PC-3 (cell line): Measurements from ENCODE around the gene NBAS. TPM values are rescaled to one million over a fixed set of nuclear protein-coding genes. Genes with fewer than 3 reads are reported as not detected.

Experiments used
- ATAC-seq: fragments of 200-7000 bp; cut with Tn5 transposase; 2 replicates; pipeline ENCODE4 v1.9.1; 2020; ENCODE audit warnings: mild to moderate bottlenecking, moderate library complexity
- BruUV-seq: library from RNA; stranded (reverse); fragments of 400-500 nt; replicated peaks from 2 replicates; lab custom pipeline; 2021; lab: Mats Ljungman, UMichigan
- CTCF ChIA-PET: fragments of 300-600 bp; sonication (Branson Sonifier 250); formaldehyde crosslinking; loops from one replicate; lab custom pipeline; 2022; ENCODE audit warnings: antibody characterized with exemption; lab: Charles Lee
- POLR2A ChIA-PET: fragments of 300-600 bp; sonication (Branson Sonifier 250); formaldehyde crosslinking; loops from one replicate; lab custom pipeline; 2022; ENCODE audit warnings: antibody characterized with exemption; ENCODE audit not compliant: unreplicated experiment; lab: Charles Lee
- DNase-seq: peaks from one replicate; pipeline ENCODE4 v3.0.0-alpha.2; 2015
- H2AFZ ChIP-seq: fragments of 300-600 bp; sonication (generic); 2 replicates; pipeline ENCODE4 v1.6.0; 2016; ENCODE audit warnings: antibody characterized with exemption, low read length
- H3F3A ChIP-seq: fragments of 300-600 bp; sonication (generic); one replicate; pipeline ENCODE4 v1.6.0; 2017; ENCODE audit warnings: antibody characterized with exemption, low read length, control low read depth, mild to moderate bottlenecking; ENCODE audit not compliant: unreplicated experiment
- H3K27ac ChIP-seq: fragments of 300-600 bp; sonication (generic); 2 replicates; pipeline ENCODE4 v1.5.1; 2016; ENCODE audit warnings: mild to moderate bottlenecking, low read length
- H3K27me3 ChIP-seq: fragments of 300-600 bp; sonication (generic); 2 replicates; pipeline ENCODE4 v1.6.1; 2016; ENCODE audit warnings: low read length, mixed read lengths
- H3K36me3 ChIP-seq: fragments of 300-600 bp; sonication (generic); 2 replicates; pipeline ENCODE4 v1.6.1; 2016; ENCODE audit warnings: low read depth, mixed run types, low read length, mixed read lengths
- H3K4me1 ChIP-seq: fragments of 300-600 bp; sonication (generic); 2 replicates; pipeline ENCODE4 v1.5.1; 2016; ENCODE audit warnings: low read length; ENCODE audit not compliant: insufficient read depth
- H3K4me2 ChIP-seq: fragments of 300-600 bp; sonication (generic); 2 replicates; pipeline ENCODE4 v1.6.0; 2016; ENCODE audit warnings: low read length
- H3K4me3 ChIP-seq: fragments of 300-600 bp; sonication (generic); 2 replicates; pipeline ENCODE4 v1.5.1; 2016; ENCODE audit warnings: mild to moderate bottlenecking, low read length, mixed read lengths
- H3K79me2 ChIP-seq: fragments of 300-600 bp; sonication (generic); 2 replicates; pipeline ENCODE4 v1.6.1; 2017; ENCODE audit warnings: low read length, mixed read lengths
- H3K9ac ChIP-seq: fragments of 300-600 bp; sonication (generic); 2 replicates; pipeline ENCODE4 v1.6.0; 2016; ENCODE audit warnings: mild to moderate bottlenecking, low read length
- H3K9me2 ChIP-seq: fragments of 300-600 bp; sonication (generic); replicated peaks from 2 replicates; pipeline ENCODE4 v1.6.1; 2016; ENCODE audit warnings: mixed run types, low read length, mixed read lengths
- H3K9me3 ChIP-seq: fragments of 300-600 bp; sonication (generic); 2 replicates; pipeline ENCODE4 v1.6.1; 2016; ENCODE audit warnings: low read length, mixed read lengths
- H4K20me1 ChIP-seq: fragments of 300-600 bp; sonication (generic); 2 replicates; pipeline ENCODE4 v1.6.1; 2016; ENCODE audit warnings: low read length, mixed read lengths
- EZH2 ChIP-seq: fragments of 300-600 bp; sonication (generic); IDR thresholded peaks from one replicate; pipeline ENCODE4 v1.6.1; 2017; ENCODE audit warnings: antibody characterized with exemption, mild to moderate bottlenecking, low read length; ENCODE audit not compliant: unreplicated experiment
- EZH2phosphoT487 ChIP-seq: fragments of 300-600 bp; sonication (generic); IDR thresholded peaks from 2 replicates; pipeline ENCODE4 v1.6.1; 2018; ENCODE audit warnings: mild to moderate bottlenecking, antibody characterized with exemption, low read length, borderline replicate concordance
- intact Hi-C: fragments of 100-400 bp; cut with micrococcal nuclease; formaldehyde crosslinking; loops from 2 replicates; pipeline ENCODE4 v1.9.0; 2023
- total RNA-seq: library from RNA; depleted of rRNA; stranded (reverse); fragments of >200 nt; gene quantifications from 2 replicates; pipeline ENCODE4 v1.2.3, GENCODE V29; 2014
- TF ChIP-seq, protein P1 (sequence below): fragments of 300-600 bp; sonication (generic); conservative IDR thresholded peaks from 2 replicates; pipeline ENCODE4 v1.5.1; 2017; ENCODE audit warnings: antibody characterized with exemption, low read depth, mild to moderate bottlenecking, low read length

Gene NBAS
- total RNA-seq, 1 experiment from 2014 or later, result 37.2 TPM

DNA sequence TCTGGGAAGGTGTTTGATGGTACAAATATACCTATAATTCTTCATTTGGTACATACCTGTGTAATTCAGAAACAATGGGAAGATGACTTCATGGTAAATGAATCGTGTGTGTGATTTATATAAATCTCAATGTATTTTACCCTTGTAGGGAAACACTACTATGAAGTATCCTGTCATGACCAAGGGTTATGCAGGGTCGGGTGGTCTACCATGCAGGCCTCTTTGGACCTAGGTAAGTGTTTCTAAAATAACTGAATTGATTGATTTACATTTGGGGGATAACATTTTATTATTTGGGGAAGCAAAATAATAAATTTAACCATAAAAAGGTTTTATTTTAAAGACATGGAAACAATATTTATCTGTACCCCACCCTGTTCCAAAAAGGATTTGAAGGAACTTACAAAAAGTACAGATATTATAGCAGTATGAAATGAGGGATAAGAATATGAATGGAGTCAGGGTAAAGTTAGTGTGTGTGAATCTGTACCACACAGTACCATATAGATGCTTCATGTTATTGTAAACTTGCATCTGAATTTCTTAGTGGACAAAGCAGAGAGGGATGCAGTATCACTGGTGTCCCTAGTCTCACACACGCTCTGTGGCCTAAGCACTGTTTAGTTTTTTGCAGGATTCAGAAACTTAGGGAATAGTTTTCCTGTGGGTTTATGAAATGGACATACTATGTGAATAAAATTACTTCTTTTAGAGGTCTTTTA lies 42.1 kb upstream of the NBAS start:
- Histone ChIP-seq H3K4me1 (no peaks in the 10 kb centered on the region), H3K79me2 (no peaks in the 10 kb centered on the region), H2AFZ (no peak overlapping the region), H3K4me2 (no peak overlapping the region), H3K27me3 (no peaks in the 10 kb centered on the region), H3K4me3 (no peak overlapping the region), H3K27ac (no peak overlapping the region), H4K20me1 (no peaks in the 10 kb centered on the region), H3K9ac (no peak overlapping the region), H3K9me3 (no peaks in the 10 kb centered on the region), H3F3A (no peaks in the 10 kb centered on the region), H3K36me3 (peaks cover 88% of the 10 kb centered on the region), H3K9me2 (no peaks in the 10 kb centered on the region)
- no peak for ATAC-seq
- intact Hi-C loops, result no loop called here
- TF ChIP-seq, protein P1, sequence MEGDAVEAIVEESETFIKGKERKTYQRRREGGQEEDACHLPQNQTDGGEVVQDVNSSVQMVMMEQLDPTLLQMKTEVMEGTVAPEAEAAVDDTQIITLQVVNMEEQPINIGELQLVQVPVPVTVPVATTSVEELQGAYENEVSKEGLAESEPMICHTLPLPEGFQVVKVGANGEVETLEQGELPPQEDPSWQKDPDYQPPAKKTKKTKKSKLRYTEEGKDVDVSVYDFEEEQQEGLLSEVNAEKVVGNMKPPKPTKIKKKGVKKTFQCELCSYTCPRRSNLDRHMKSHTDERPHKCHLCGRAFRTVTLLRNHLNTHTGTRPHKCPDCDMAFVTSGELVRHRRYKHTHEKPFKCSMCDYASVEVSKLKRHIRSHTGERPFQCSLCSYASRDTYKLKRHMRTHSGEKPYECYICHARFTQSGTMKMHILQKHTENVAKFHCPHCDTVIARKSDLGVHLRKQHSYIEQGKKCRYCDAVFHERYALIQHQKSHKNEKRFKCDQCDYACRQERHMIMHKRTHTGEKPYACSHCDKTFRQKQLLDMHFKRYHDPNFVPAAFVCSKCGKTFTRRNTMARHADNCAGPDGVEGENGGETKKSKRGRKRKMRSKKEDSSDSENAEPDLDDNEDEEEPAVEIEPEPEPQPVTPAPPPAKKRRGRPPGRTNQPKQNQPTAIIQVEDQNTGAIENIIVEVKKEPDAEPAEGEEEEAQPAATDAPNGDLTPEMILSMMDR, result no peak
- TF ChIP-seq EZH2phosphoT487 (no peak), EZH2 (no peak)
- ChIA-PET CTCF (no interaction called here), POLR2A (no interaction called here)
- no TSS peak for BruUV-seq
- no peak for DNase-seq

DNA sequence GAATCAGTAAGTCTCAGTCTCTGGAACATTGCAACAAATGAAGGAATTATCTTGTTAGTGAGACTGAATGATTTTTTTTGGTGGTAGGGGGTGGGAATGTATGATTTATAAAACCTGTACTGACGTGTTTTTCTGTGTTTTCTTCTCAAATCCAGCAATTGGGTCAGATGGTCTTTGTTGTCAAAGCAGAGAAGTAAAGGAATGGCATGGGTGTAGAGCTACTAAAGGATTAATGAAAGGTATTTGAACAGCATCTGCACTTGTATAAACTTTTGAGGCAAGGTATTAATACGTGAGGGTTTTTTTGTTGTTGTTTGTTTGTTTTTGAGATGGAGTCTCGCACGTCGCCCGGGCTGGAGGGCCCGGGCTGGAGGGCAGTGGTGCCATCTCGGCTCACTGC lies 41.3 kb upstream of the NBAS start:
- Histone ChIP-seq H3K79me2 (no peaks in the 10 kb centered on the region), H3K4me3 (no peak overlapping the region), H3K9ac (no peak overlapping the region), H3K27me3 (no peaks in the 10 kb centered on the region), H3K27ac (no peak overlapping the region), H3K9me3 (no peaks in the 10 kb centered on the region), H2AFZ (no peak overlapping the region), H3K4me2 (no peak overlapping the region), H3K4me1 (no peaks in the 10 kb centered on the region), H3K9me2 (no peaks in the 10 kb centered on the region), H4K20me1 (no peaks in the 10 kb centered on the region), H3F3A (no peaks in the 10 kb centered on the region), H3K36me3 (peaks cover 87% of the 10 kb centered on the region)
- no peak for ATAC-seq
- ChIA-PET CTCF (no interaction called here), POLR2A (no interaction called here)
- BruUV-seq, result no TSS peak
- DNase-seq, result no peak
- intact Hi-C loops, result no loop called here
- TF ChIP-seq EZH2, result no peak
- no peak for TF ChIP-seq EZH2phosphoT487
- TF ChIP-seq, protein P1, result no peak

DNA sequence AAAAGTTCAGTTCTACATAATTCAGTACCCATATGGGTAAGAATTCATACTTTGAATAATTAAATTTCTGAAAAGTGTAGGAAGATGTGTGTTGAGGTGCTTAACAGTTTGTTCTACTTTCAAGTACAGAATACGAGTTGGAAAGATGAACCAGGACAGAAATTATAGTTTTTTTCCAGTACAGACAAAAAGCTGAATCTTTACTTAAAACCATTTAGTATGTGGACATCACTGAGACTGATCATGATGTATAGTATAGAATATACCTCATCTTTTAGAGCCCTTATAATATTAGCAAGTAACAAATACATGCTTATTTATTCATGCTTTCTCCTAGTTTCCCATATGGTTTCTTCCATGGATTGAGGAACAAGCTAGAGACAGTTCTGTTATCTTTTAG lies 40.5 kb upstream of the NBAS start:
- no peak for DNase-seq
- no peak for ATAC-seq
- H3K36me3 ChIP-seq, result peaks cover 88% of the 10 kb centered on the region
- intact Hi-C loops, result no loop called here
- POLR2A ChIA-PET, result no interaction called here
- H3K9me3 ChIP-seq, result no peaks in the 10 kb centered on the region
- no peak overlapping the region for H3K27ac ChIP-seq
- no peaks in the 10 kb centered on the region for H3K79me2 ChIP-seq
- no peaks in the 10 kb centered on the region for H3K9me2 ChIP-seq
- no peaks in the 10 kb centered on the region for H3K4me1 ChIP-seq
- H4K20me1 ChIP-seq, result no peaks in the 10 kb centered on the region
- no peak overlapping the region for H3K4me3 ChIP-seq
- no TSS peak for BruUV-seq
- CTCF ChIA-PET, result no interaction called here
- H2AFZ ChIP-seq, result no peak overlapping the region
- no peaks in the 10 kb centered on the region for H3F3A ChIP-seq
- H3K27me3 ChIP-seq, result no peaks in the 10 kb centered on the region
- no peak overlapping the region for H3K4me2 ChIP-seq
- TF ChIP-seq EZH2phosphoT487, result no peak
- TF ChIP-seq EZH2, result no peak
- TF ChIP-seq, protein P1, result no peak
- no peak overlapping the region for H3K9ac ChIP-seq
